Ishikawa (cell line): ENCODE results near the gene PJA2.
A peak's percentile ranks its signal among the peaks of the same experiment; 100 is the strongest.

Experiments used
- CEBPB ChIP-seq: IDR thresholded peaks from 2 replicates; pipeline ENCODE4 v1.6.1; 2012
- CREB1 ChIP-seq: IDR thresholded peaks from 2 replicates; pipeline ENCODE4 v1.6.1; 2012; ENCODE audit warnings: low read depth
- EGR1 ChIP-seq: IDR thresholded peaks from 2 replicates; pipeline ENCODE4 v1.6.1; 2012
- EP300 ChIP-seq: IDR thresholded peaks from 2 replicates; pipeline ENCODE4 v1.6.1; 2012; ENCODE audit warnings: borderline replicate concordance
- FOXM1 ChIP-seq: IDR thresholded peaks from 2 replicates; pipeline ENCODE4 v1.6.1; 2012; ENCODE audit warnings: low read depth, borderline replicate concordance
- MAX ChIP-seq: IDR thresholded peaks from 2 replicates; pipeline ENCODE4 v1.6.1; 2012
- NFIC ChIP-seq: IDR thresholded peaks from 2 replicates; pipeline ENCODE4 v1.6.1; 2012
- RAD21 ChIP-seq: IDR thresholded peaks from 2 replicates; pipeline ENCODE4 v1.6.1; 2012; ENCODE audit warnings: low read depth
- REST ChIP-seq: IDR thresholded peaks from 2 replicates; pipeline ENCODE4 v1.6.1; 2012; ENCODE audit warnings: low read depth, mild to moderate bottlenecking
- TAF1 ChIP-seq: IDR thresholded peaks from 2 replicates; pipeline ENCODE4 v1.6.1; 2012; ENCODE audit warnings: low read depth, mild to moderate bottlenecking
- TCF12 ChIP-seq: IDR thresholded peaks from 2 replicates; pipeline ENCODE4 v1.6.1; 2012; ENCODE audit warnings: low read depth
- TEAD4 ChIP-seq: IDR thresholded peaks from 2 replicates; pipeline ENCODE4 v1.6.1; 2012
- USF1 ChIP-seq: IDR thresholded peaks from 2 replicates; pipeline ENCODE4 v1.6.1; 2012
- YY1 ChIP-seq: IDR thresholded peaks from 2 replicates; pipeline ENCODE4 v1.6.1; 2012; ENCODE audit warnings: low read depth
- ZBTB7A ChIP-seq: IDR thresholded peaks from 2 replicates; pipeline ENCODE4 v1.6.1; 2012; ENCODE audit warnings: low read depth

The PJA2 gene

GRCh38 chr5:109408991-109409843 lies 557 bp downstream of the PJA2 start:
- TF ChIP-seq YY1 (peak; percentile 58; the same call in 1 of the 2 replicates), CEBPB (no peak), EP300 (0 out of 2 replicates have a peak, but pooled peaks have one; percentile 3), RAD21 (no peak), FOXM1 (no peak), REST (peak; percentile 53; the same call in 1 of the 2 replicates), ZBTB7A (no peak), USF1 (no peak)

- TF ChIP-seq TCF12: no peak
- TF ChIP-seq MAX: no peak
- no peak for TF ChIP-seq TEAD4
- no peak for TF ChIP-seq CEBPB
- no peak for TF ChIP-seq ZBTB7A
- no peak for TF ChIP-seq YY1
- TF ChIP-seq USF1: no peak
- no peak for TF ChIP-seq FOXM1
- no peak for TF ChIP-seq CREB1
- TF ChIP-seq REST: no peak
- no peak for TF ChIP-seq EP300
- no peak for TF ChIP-seq EGR1
- no peak for TF ChIP-seq NFIC
- no peak for TF ChIP-seq RAD21
- no peak for TF ChIP-seq TAF1
Observed at GRCh38 chr5:109407913-109408312, 1.9 kb downstream of the PJA2 start.

GRCh38 chr5:109406719-109407118 lies 3.1 kb downstream of the PJA2 start:
- TF ChIP-seq CEBPB: no peak
- TF ChIP-seq EP300: no peak
- no peak for TF ChIP-seq EGR1
- no peak for TF ChIP-seq YY1
- TF ChIP-seq USF1: no peak
- no peak for TF ChIP-seq CREB1
- TF ChIP-seq TCF12: no peak
- TF ChIP-seq TEAD4: no peak
- TF ChIP-seq NFIC: no peak
- TF ChIP-seq MAX: no peak
- TF ChIP-seq RAD21: no peak
- TF ChIP-seq FOXM1: no peak
- no peak for TF ChIP-seq TAF1
- no peak for TF ChIP-seq ZBTB7A
- TF ChIP-seq REST: no peak
